AG04450 (cell line): ENCODE data around the gene ZNF791. TPM values are rescaled to one million over a fixed set of nuclear protein-coding genes. Genes with fewer than 3 reads are reported as not detected.

Experiments used
- CTCF ChIA-PET: fragments of 300-600, 350-600 bp; formaldehyde crosslinking; extraction: SDS; loops from one replicate; lab custom pipeline; 2022; ENCODE audit warnings: antibody characterized with exemption, inconsistent platforms; lab: Charles Lee
- POLR2A ChIA-PET: fragments of 350-600 bp; formaldehyde crosslinking; extraction: SDS; loops from one replicate; lab custom pipeline; 2021; ENCODE audit warnings: antibody characterized with exemption, inconsistent platforms; lab: Yijun Ruan, JAX
- DNase-seq: peaks from one replicate; pipeline ENCODE4 v3.0.0-alpha.2; 2011; ENCODE audit warnings: low read depth, low spot score
- H3K27ac ChIP-seq: one replicate; pipeline ENCODE4 v1.5.1; 2012; ENCODE audit warnings: low read depth, low read length, control low read depth
- H3K27me3 ChIP-seq: one replicate; pipeline ENCODE4 v1.6.0; 2012; ENCODE audit warnings: low read length; ENCODE audit not compliant: control insufficient read depth, insufficient read depth
- H3K4me3 ChIP-seq: 2 replicates; pipeline ENCODE4 v1.5.1; 2011; ENCODE audit warnings: mild to moderate bottlenecking, low read depth, low read length, control low read depth
- H3K9me3 ChIP-seq: 2 replicates; pipeline ENCODE4 v1.5.1; 2012; ENCODE audit warnings: low read length; ENCODE audit not compliant: control insufficient read depth, insufficient read depth
- CTCF ChIP-seq: IDR thresholded peaks from 2 replicates; pipeline ENCODE4 v1.5.1; 2011; ENCODE audit warnings: low read depth, low read length, control low read depth, inconsistent platforms
- polyA plus RNA-seq: library from polyadenylated mRNA; depleted of rRNA; stranded (reverse); fragments of >200 nt; gene quantifications from 2 replicates; pipeline ENCODE4 v1.2.3, GENCODE V29; 2011

ZNF791 gene
- polyA plus RNA-seq, 1 experiment = 15.8 TPM

DNA sequence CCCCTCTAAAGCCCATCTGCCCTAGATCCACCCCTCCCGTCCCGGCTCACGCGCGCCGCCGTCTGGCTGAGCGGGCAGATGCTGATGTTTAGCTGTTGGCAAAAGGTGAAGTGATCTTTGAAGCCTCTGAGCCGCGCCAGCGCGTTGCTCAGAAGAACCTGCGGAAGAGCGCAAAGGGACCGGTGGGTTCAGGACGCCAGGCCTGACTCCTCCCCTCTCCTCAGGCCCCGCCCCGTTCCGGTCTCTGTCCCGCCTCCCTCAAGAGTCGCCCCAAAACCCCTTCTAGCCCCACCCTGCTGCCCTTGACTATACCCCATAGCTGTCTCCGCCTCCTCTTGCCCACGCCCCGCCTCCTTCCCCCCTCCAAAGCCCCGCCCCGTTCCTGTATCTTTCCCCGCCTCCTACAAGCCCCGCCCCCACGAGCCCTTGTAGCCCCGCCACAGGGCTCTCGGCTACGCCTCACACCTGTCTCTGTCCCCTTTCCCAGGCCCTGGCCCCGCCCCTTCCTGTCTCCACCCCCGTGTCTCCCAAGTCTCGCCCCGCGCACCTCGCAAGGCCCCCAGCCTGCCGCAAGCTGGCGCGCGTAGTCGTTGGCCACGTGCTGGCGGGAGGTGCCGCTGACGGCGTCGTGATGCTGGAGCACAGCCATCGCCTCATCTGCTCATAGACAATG, 46.3 kb downstream of the ZNF791 start:
- CTCF ChIA-PET = no interaction called here
- TF ChIP-seq CTCF = no peak

DNA sequence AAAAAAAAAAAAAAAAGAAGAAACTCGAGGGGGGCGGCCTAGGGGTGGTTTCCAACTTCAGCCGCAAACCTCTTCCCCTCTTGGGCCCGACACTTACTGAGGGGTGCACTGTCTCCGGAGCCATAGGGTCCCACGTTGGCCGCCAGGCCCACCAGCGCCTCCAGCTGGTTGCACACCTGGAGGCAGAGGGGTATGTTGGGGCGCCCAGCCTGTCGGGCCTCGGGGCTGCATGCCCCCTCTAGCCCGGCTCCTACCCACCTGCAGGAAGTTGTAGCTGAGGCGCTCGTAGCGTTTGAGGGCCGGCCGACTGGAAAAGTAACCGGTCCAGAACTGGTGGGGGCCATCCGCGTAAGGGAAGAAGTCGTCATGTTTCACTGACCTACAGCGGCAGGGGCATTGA, 47.2 kb downstream of the ZNF791 start:
- H3K4me3 ChIP-seq = no peak overlapping the region
- no peaks in the 10 kb centered on the region for H3K27me3 ChIP-seq
- DNase-seq = no peak
- H3K27ac ChIP-seq = no peak overlapping the region
- 0 out of 2 replicates have a peak, but pooled peaks have one; percentile 1 for TF ChIP-seq CTCF
- peaks cover 12% of the 10 kb centered on the region; the same call in 1 of the 2 replicates for H3K9me3 ChIP-seq
- ChIA-PET CTCF (interaction anchor here (0.9 kb wide), 1 partner anchor 14 kb away, joined by 3 read pairs; no protein-coding TSS in a partner anchor), POLR2A (interaction anchor here (0.5 kb wide), 1 partner anchor 43 kb away, joined by 3 read pairs; no protein-coding TSS in a partner anchor)

More for the DNA sequence above, 46.3 kb downstream of the ZNF791 start:
- Histone ChIP-seq H3K9me3 (peaks cover 12% of the 10 kb centered on the region; the same call in 1 of the 2 replicates), H3K27me3 (no peaks in the 10 kb centered on the region), H3K27ac (no peak overlapping the region), H3K4me3 (no peak overlapping the region)
- DNase-seq = no peak
- POLR2A ChIA-PET = no interaction called here

DNA sequence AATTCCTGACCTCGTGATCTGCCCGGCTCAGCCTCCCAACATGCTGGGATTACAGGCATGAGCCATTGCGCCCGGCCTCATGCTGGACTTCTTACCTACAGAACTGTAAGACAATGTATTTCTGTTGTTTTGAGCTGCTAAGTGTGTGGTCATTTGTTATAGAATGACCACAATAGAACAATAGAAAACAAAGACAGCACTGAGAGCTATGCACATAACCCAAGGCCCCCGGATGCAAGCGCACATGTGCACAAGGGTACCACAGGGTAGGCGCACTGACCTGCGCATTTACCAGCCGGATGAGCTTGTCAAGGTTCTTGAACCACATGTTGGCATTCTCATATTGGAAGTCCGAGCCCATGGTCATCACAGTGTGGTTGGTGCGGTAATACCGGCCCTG, 50.3 kb downstream of the ZNF791 start:
- CTCF ChIA-PET = interaction anchor here (0.6 kb wide), 1 partner anchor 11 kb away, joined by 3 read pairs; no protein-coding TSS in a partner anchor
- no peak overlapping the region for H3K27ac ChIP-seq
- H3K9me3 ChIP-seq = peaks cover 12% of the 10 kb centered on the region; the same call in 1 of the 2 replicates
- TF ChIP-seq CTCF = no peak
- no peak overlapping the region for H3K4me3 ChIP-seq
- H3K27me3 ChIP-seq = no peaks in the 10 kb centered on the region
- DNase-seq = no peak
- POLR2A ChIA-PET = no interaction called here

GRCh38 chr19:12664406-12665280, 53.9 kb downstream of the ZNF791 start:
- DNase-seq = no peak
- no peak overlapping the region for H3K4me3 ChIP-seq
- H3K27me3 ChIP-seq = no peaks in the 10 kb centered on the region
- ChIA-PET CTCF (interaction anchor here (1.2 kb wide), 1 partner anchor 12 kb away, joined by 4 read pairs; no protein-coding TSS in a partner anchor), POLR2A (no interaction called here)
- H3K9me3 ChIP-seq = no peaks in the 10 kb centered on the region; the same call in 1 of the 2 replicates
- no peak overlapping the region for H3K27ac ChIP-seq
- TF ChIP-seq CTCF = no peak
